ENCODE results near the gene MORF4L2. TPM values are rescaled to one million over a fixed set of nuclear protein-coding genes. Genes with fewer than 3 reads are reported as not detected.

The MORF4L2 gene
- total and polyA plus RNA-seq, 2 experiments from 2014 or later = 311 to 315 TPM

DNA sequence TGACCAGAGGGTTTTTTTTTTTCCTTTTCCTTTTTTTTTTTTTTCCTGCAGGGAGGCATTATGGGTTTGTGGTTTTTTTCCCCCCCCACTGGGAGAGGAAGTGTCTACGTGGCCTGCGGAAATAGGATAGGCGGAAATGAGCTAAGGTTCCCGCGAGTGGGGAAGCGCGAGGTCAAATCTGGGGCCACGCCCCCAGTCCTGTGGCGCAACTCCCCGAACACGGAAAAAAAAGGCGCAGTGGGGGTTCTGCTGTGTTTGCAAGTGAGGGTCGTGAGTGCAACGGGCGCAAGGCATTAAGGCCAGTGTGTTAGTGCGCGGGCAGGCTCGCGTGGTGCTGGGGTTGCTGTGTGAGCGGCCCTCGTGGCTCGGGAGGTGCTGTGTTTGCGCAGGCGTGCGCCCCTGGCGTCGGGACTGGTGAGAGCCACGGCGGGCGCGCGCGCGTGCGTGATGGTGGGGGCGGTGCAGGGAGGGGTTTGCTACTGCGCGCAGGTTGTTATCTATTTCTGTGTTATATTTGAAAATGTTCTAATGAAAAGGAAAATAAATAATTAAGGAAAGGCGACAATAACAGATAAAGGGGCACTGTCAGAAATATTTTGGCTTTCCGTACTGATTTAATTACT is 685 bp upstream of the MORF4L2 start:
- no peaks in the 10 kb centered on the region; the same call in 2 of the 3 replicates for H3K4me1 Mint-ChIP-seq
- H3K4me3 Mint-ChIP-seq = no peak overlapping the region
- no peaks in the 10 kb centered on the region for H3K9me2 ChIP-seq (ENCODE audit: insufficient read depth)
- H4K20me1 ChIP-seq (replicated peaks; ENCODE audit: insufficient read depth) = no peaks in the 10 kb centered on the region
- no peaks in the 10 kb centered on the region for H3K9me3 Mint-ChIP-seq
- H3K27ac Mint-ChIP-seq = no peak overlapping the region
- peaks cover 28% of the 10 kb centered on the region; the same call in 1 of the 2 replicates for H3K36me3 ChIP-seq (ENCODE audit: insufficient read depth)
- peak overlapping the region; percentile 60 for H3K4me3 ChIP-seq
- H3K27ac ChIP-seq (ENCODE audit: low read depth) = peak overlapping the region; percentile 95
- ATAC-seq = peak; percentile 63
- H3K36me3 Mint-ChIP-seq (ENCODE audit: low read depth) = peaks cover 31% of the 10 kb centered on the region; the same call in 2 of the 3 replicates
- H3K4me2 ChIP-seq = peak overlapping the region; percentile 53
- TF ChIP-seq EZH2 (IDR thresholded peaks at IDR 0.05; ENCODE audit: low read depth, unreplicated experiment) = no peak
- TF ChIP-seq POLR2AphosphoS5 (IDR thresholded peaks at IDR 0.05; ENCODE audit: low read depth) = peak; percentile 17; the same call in 1 of the 2 replicates
- no peak for TF ChIP-seq EZH2phosphoT487 (IDR thresholded peaks at IDR 0.05; ENCODE audit: unreplicated experiment)
- TF ChIP-seq, protein P1, sequence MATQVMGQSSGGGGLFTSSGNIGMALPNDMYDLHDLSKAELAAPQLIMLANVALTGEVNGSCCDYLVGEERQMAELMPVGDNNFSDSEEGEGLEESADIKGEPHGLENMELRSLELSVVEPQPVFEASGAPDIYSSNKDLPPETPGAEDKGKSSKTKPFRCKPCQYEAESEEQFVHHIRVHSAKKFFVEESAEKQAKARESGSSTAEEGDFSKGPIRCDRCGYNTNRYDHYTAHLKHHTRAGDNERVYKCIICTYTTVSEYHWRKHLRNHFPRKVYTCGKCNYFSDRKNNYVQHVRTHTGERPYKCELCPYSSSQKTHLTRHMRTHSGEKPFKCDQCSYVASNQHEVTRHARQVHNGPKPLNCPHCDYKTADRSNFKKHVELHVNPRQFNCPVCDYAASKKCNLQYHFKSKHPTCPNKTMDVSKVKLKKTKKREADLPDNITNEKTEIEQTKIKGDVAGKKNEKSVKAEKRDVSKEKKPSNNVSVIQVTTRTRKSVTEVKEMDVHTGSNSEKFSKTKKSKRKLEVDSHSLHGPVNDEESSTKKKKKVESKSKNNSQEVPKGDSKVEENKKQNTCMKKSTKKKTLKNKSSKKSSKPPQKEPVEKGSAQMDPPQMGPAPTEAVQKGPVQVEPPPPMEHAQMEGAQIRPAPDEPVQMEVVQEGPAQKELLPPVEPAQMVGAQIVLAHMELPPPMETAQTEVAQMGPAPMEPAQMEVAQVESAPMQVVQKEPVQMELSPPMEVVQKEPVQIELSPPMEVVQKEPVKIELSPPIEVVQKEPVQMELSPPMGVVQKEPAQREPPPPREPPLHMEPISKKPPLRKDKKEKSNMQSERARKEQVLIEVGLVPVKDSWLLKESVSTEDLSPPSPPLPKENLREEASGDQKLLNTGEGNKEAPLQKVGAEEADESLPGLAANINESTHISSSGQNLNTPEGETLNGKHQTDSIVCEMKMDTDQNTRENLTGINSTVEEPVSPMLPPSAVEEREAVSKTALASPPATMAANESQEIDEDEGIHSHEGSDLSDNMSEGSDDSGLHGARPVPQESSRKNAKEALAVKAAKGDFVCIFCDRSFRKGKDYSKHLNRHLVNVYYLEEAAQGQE (IDR thresholded peaks at IDR 0.05; ENCODE audit: unreplicated experiment) = no peak
- no peak for TF ChIP-seq ZNF114 (CRISPR knock-in tag; IDR thresholded peaks at IDR 0.05)
- TF ChIP-seq, protein P2, sequence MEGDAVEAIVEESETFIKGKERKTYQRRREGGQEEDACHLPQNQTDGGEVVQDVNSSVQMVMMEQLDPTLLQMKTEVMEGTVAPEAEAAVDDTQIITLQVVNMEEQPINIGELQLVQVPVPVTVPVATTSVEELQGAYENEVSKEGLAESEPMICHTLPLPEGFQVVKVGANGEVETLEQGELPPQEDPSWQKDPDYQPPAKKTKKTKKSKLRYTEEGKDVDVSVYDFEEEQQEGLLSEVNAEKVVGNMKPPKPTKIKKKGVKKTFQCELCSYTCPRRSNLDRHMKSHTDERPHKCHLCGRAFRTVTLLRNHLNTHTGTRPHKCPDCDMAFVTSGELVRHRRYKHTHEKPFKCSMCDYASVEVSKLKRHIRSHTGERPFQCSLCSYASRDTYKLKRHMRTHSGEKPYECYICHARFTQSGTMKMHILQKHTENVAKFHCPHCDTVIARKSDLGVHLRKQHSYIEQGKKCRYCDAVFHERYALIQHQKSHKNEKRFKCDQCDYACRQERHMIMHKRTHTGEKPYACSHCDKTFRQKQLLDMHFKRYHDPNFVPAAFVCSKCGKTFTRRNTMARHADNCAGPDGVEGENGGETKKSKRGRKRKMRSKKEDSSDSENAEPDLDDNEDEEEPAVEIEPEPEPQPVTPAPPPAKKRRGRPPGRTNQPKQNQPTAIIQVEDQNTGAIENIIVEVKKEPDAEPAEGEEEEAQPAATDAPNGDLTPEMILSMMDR (conservative IDR thresholded peaks at IDR 0.05; ENCODE audit: low read depth in 2 of 2) = peak; percentile 15 to 34; a peak in 2 of 4 replicates
- no peak for TF ChIP-seq STAT1 (IDR thresholded peaks at IDR 0.05; ENCODE audit: unreplicated experiment)
- no peak for DNase-seq (ENCODE audit: low spot score)
- H2AFZ ChIP-seq = no peak overlapping the region
- H3K27me3 Mint-ChIP-seq (ENCODE audit: insufficient read depth, low read depth, poor library complexity) = no peaks in the 10 kb centered on the region
- peaks cover 28% of the 10 kb centered on the region for H3K79me2 ChIP-seq (replicated peaks; ENCODE audit: insufficient read depth)
- H3K27me3 ChIP-seq (ENCODE audit: insufficient read depth) = no peaks in the 10 kb centered on the region
- peaks cover 12% of the 10 kb centered on the region; the same call in 1 of the 2 replicates for H3F3A ChIP-seq (replicated peaks; ENCODE audit: low read depth)
- H3K4me1 ChIP-seq (ENCODE audit: insufficient read depth) = no peaks in the 10 kb centered on the region; the same call in 1 of the 2 replicates

DNA sequence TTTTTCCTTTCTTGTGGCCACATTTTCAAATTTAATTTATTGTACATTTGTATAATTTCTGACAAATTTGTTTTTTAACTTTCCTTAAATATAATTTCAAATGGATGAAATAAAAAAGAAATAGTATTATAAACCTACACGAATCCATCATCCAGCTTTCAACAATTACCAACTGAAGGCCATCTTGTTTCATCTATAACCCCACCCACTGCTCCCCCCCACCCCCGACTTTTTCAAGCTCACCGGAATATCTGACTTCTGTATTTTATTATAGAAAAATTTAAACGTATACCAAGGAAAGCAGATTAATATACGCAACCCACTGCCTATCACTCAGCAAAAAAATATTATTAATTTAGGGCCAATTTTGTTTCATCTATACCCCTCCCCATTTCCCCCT is 1.1 kb downstream of the MORF4L2 start:
- peaks cover 34% of the 10 kb centered on the region; the same call in 1 of the 2 replicates for H3K36me3 ChIP-seq (ENCODE audit: insufficient read depth)
- H3K9me3 Mint-ChIP-seq = no peaks in the 10 kb centered on the region
- H3K27ac Mint-ChIP-seq = peak overlapping the region; percentile 97; the same call in 1 of the 2 replicates
- no peaks in the 10 kb centered on the region for H3K9me2 ChIP-seq (ENCODE audit: insufficient read depth)
- H3K4me1 ChIP-seq (ENCODE audit: insufficient read depth) = no peaks in the 10 kb centered on the region; the same call in 1 of the 2 replicates
- no peaks in the 10 kb centered on the region for H3K27me3 Mint-ChIP-seq (ENCODE audit: insufficient read depth, low read depth, poor library complexity)
- no peaks in the 10 kb centered on the region for H3K27me3 ChIP-seq (ENCODE audit: insufficient read depth)
- H3K4me2 ChIP-seq = peak overlapping the region; percentile 60
- H3K36me3 Mint-ChIP-seq (ENCODE audit: low read depth) = peaks cover 43% of the 10 kb centered on the region; the same call in 2 of the 3 replicates
- H2AFZ ChIP-seq = no peak overlapping the region
- H3K79me2 ChIP-seq (replicated peaks; ENCODE audit: insufficient read depth) = peaks cover 28% of the 10 kb centered on the region
- H3K27ac ChIP-seq (ENCODE audit: low read depth) = 0 out of 2 replicates have a peak overlapping the region, but pooled peaks have one; percentile 16
- H3K4me1 Mint-ChIP-seq = no peaks in the 10 kb centered on the region; the same call in 2 of the 3 replicates
- no peak overlapping the region; the same call in 2 of the 3 replicates for H3K4me3 Mint-ChIP-seq
- peaks cover 12% of the 10 kb centered on the region; the same call in 1 of the 2 replicates for H3F3A ChIP-seq (replicated peaks; ENCODE audit: low read depth)
- ATAC-seq (no peak), DNase-seq (ENCODE audit: low spot score) (no peak)
- H4K20me1 ChIP-seq (replicated peaks; ENCODE audit: insufficient read depth) = no peaks in the 10 kb centered on the region
- peak overlapping the region; percentile 60 for H3K4me3 ChIP-seq
- TF ChIP-seq, protein P2 (conservative IDR thresholded peaks at IDR 0.05; ENCODE audit: low read depth in 2 of 2) = no peak
- TF ChIP-seq, protein P1 (IDR thresholded peaks at IDR 0.05; ENCODE audit: unreplicated experiment) = no peak
- TF ChIP-seq POLR2AphosphoS5 (IDR thresholded peaks at IDR 0.05; ENCODE audit: low read depth) = no peak
- TF ChIP-seq STAT1 (IDR thresholded peaks at IDR 0.05; ENCODE audit: unreplicated experiment) = no peak
- TF ChIP-seq NANOG (IDR thresholded peaks at IDR 0.05; ENCODE audit: borderline replicate concordance) = no peak
- no peak for TF ChIP-seq EZH2 (IDR thresholded peaks at IDR 0.05; ENCODE audit: low read depth, unreplicated experiment)
- no peak for TF ChIP-seq JUNB (IDR thresholded peaks at IDR 0.05; ENCODE audit: unreplicated experiment)
- no peak for TF ChIP-seq ZNF114 (CRISPR knock-in tag; IDR thresholded peaks at IDR 0.05)

Data from GM23338 (cell line).